ENCODE measurements around the gene SETMAR. TPM values are rescaled to one million over a fixed set of nuclear protein-coding genes. Genes with fewer than 3 reads are reported as not detected.
"Not testable (repeated sequence)": the region's sequence is repeated elsewhere in the genome, so short reads cannot be mapped to it uniquely, and the experiment has no call there.

Gene SETMAR
- total and polyA plus RNA-seq, 2 donors (not counting 1 experiment from before 2014, with no cell fraction given), result 4.2 to 7.6 TPM

DNA sequence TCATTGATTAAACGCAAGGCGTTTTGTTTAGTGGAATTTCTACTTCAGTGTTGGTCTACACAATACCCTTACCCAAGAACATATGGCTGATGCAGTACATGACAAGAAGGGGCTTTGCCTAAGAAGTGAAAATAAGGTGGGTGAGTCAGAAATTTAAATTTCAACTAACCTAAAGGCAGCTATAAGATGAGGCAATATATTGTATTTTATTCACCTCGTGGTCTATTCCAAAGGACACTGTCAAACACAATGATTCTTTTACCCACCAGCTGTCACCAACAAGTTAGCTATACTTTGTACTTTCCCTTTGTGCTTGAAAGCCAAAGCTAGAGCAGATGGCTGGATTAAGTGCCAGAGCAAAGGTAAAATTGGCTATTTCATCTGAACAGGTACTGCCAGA lies 10.9 kb upstream of the SETMAR start:
- no CpG with 5 or more reads among the region's 3 CpGs for WGBS (ENCODE audit: insufficient coverage)

DNA sequence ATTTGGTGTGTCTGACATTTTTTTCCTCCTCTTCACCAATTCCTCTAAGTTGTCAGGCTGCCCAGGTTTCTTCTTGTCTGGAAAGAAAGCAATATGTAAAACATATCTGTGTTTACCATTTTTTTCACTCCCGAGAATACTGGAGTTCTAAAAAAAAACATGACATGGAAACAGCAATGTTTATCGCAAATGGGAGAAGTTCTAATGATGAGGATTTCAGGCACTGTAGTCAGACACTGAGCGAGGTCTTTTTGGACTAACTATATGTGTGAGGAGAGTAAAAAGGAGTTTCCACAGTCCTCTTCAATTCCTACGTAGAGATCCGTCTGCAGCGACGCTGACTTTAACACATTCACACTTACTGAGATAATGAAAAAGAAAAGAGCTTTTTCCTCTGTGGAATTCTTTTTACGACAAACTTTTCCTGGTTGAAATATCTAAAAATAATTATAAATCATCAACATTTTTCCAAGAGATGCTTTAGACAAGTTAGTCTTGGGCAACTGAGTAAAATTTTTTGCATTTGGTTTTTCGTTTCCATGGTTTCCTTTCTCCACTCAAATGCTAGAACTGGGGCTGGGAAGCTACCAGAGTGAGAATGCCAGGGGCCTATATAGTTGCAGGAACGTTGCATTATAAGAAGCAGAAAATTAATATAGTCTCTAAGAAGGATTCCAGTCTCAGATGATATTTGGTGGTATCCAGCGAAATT lies 8.4 kb upstream of the SETMAR start:
- H3K4me1 Mint-ChIP-seq, result no peaks in the 10 kb centered on the region
- ATAC-seq (ENCODE audit: low read depth), result no peak
- ChIA-PET CTCF (interaction anchor here (0.6 to 18.6 kb wide), 2 partner anchors 9 to 1094 kb away, joined by 3 to 348 read pairs; no protein-coding TSS in a partner anchor), POLR2A (no interaction called here)
- no peak overlapping the region for H2AFZ ChIP-seq (ENCODE audit: insufficient read depth, low read depth, low read length, poor library complexity, severe bottlenecking)
- H3K9me3 ChIP-seq (ENCODE audit: control extremely low read depth in 1 of 3, control insufficient read depth in 2 of 3, insufficient read depth in 1 of 3, low read length in 2 of 3), result no peaks in the 10 kb centered on the region
- no peak overlapping the region for H3K9ac ChIP-seq (ENCODE audit: low read length)
- H3K27me3 ChIP-seq (replicated peaks in 1 of 4; ENCODE audit: control extremely low read depth in 1 of 4, control insufficient read depth in 3 of 4, insufficient read depth in 4 of 4, low read length in 3 of 4), result no peaks in the 10 kb centered on the region
- H4K20me1 ChIP-seq (ENCODE audit: control insufficient read depth, insufficient read depth, low read length, poor library complexity, severe bottlenecking), result no peaks in the 10 kb centered on the region
- H3K27ac ChIP-seq (ENCODE audit: low read length in 2 of 2), result no peak overlapping the region
- H3K4me3 Mint-ChIP-seq, result no peak overlapping the region
- H3K36me3 ChIP-seq (replicated peaks in 1 of 2; ENCODE audit: control extremely low read depth in 1 of 2, control insufficient read depth in 1 of 2, extremely low read depth in 1 of 2, insufficient read depth in 2 of 2, low read length in 1 of 2), result no peaks in the 10 kb centered on the region
- no peak overlapping the region for H3K4me3 ChIP-seq (ENCODE audit: control extremely low read depth in 1 of 5, extremely low read depth in 1 of 5, insufficient read depth in 1 of 5, low read depth in 2 of 5, low read length in 4 of 5)
- WGBS (ENCODE audit: insufficient coverage), result 33% methylated on average over 1 of the region's 11 CpGs
- no peak overlapping the region for H3K4me2 ChIP-seq (replicated peaks; ENCODE audit: low read depth, low read length, poor library complexity, severe bottlenecking)
- DNase-seq, result no peak
- intact Hi-C loops (cut with micrococcal nuclease), result no loop called here
- no peaks in the 10 kb centered on the region for H3K4me1 ChIP-seq (ENCODE audit: control insufficient read depth in 2 of 2, insufficient read depth in 2 of 2, low read length in 2 of 2)
- H3K79me2 ChIP-seq (ENCODE audit: control insufficient read depth, insufficient read depth, low read length), result no peaks in the 10 kb centered on the region
- no peak overlapping the region for H3K27ac Mint-ChIP-seq
- TF ChIP-seq, protein P1, sequence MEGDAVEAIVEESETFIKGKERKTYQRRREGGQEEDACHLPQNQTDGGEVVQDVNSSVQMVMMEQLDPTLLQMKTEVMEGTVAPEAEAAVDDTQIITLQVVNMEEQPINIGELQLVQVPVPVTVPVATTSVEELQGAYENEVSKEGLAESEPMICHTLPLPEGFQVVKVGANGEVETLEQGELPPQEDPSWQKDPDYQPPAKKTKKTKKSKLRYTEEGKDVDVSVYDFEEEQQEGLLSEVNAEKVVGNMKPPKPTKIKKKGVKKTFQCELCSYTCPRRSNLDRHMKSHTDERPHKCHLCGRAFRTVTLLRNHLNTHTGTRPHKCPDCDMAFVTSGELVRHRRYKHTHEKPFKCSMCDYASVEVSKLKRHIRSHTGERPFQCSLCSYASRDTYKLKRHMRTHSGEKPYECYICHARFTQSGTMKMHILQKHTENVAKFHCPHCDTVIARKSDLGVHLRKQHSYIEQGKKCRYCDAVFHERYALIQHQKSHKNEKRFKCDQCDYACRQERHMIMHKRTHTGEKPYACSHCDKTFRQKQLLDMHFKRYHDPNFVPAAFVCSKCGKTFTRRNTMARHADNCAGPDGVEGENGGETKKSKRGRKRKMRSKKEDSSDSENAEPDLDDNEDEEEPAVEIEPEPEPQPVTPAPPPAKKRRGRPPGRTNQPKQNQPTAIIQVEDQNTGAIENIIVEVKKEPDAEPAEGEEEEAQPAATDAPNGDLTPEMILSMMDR (IDR thresholded peaks at IDR 0.05), result no peak
- TF ChIP-seq EZH2 (IDR thresholded peaks at IDR 0.05; ENCODE audit: borderline replicate concordance, insufficient read depth, low read depth, low read length, poor library complexity, severe bottlenecking), result no peak
- H3K9me3 Mint-ChIP-seq (ENCODE audit: insufficient read depth), result no peaks in the 10 kb centered on the region
- H3K27me3 Mint-ChIP-seq, result no peaks in the 10 kb centered on the region

More for the DNA sequence above, 10.9 kb upstream of the SETMAR start:
- Histone ChIP-seq H3K4me2 (replicated peaks; ENCODE audit: low read depth, low read length, poor library complexity, severe bottlenecking) (no peak overlapping the region), H3K9ac (ENCODE audit: low read length) (no peak overlapping the region), H3K36me3 (replicated peaks in 1 of 2; ENCODE audit: control extremely low read depth in 1 of 2, control insufficient read depth in 1 of 2, extremely low read depth in 1 of 2, insufficient read depth in 2 of 2, low read length in 1 of 2) (no peaks in the 10 kb centered on the region), H3K4me1 (ENCODE audit: control insufficient read depth in 2 of 2, insufficient read depth in 2 of 2, low read length in 2 of 2) (no peaks in the 10 kb centered on the region), H3K9me3 (ENCODE audit: control extremely low read depth in 1 of 3, control insufficient read depth in 2 of 3, insufficient read depth in 1 of 3, low read length in 2 of 3) (no peaks in the 10 kb centered on the region), H2AFZ (ENCODE audit: insufficient read depth, low read depth, low read length, poor library complexity, severe bottlenecking) (no peak overlapping the region), H3K27ac (ENCODE audit: low read length in 2 of 2) (no peak overlapping the region), H4K20me1 (ENCODE audit: control insufficient read depth, insufficient read depth, low read length, poor library complexity, severe bottlenecking) (no peaks in the 10 kb centered on the region), H3K27me3 (replicated peaks in 1 of 4; ENCODE audit: control extremely low read depth in 1 of 4, control insufficient read depth in 3 of 4, insufficient read depth in 4 of 4, low read length in 3 of 4) (no peaks in the 10 kb centered on the region), H3K4me3 (ENCODE audit: control extremely low read depth in 1 of 5, extremely low read depth in 1 of 5, insufficient read depth in 1 of 5, low read depth in 2 of 5, low read length in 4 of 5) (no peak overlapping the region), H3K79me2 (ENCODE audit: control insufficient read depth, insufficient read depth, low read length) (no peaks in the 10 kb centered on the region)
- DNase-seq, result no peak
- Mint-ChIP-seq H3K4me1 (no peaks in the 10 kb centered on the region), H3K4me3 (no peak overlapping the region), H3K27me3 (peaks cover 3% of the 10 kb centered on the region), H3K9me3 (ENCODE audit: insufficient read depth) (no peaks in the 10 kb centered on the region), H3K27ac (no peak overlapping the region)
- TF ChIP-seq, protein P1 (IDR thresholded peaks at IDR 0.05), result no peak
- no peak for TF ChIP-seq EZH2 (IDR thresholded peaks at IDR 0.05; ENCODE audit: borderline replicate concordance, insufficient read depth, low read depth, low read length, poor library complexity, severe bottlenecking)
- ChIA-PET CTCF (interaction anchor here (1.0 to 18.6 kb wide), 4 partner anchors 13 to 1099 kb away, joined by 3 to 348 read pairs (median 10); no protein-coding TSS in a partner anchor), POLR2A (no interaction called here)
- intact Hi-C loops (cut with micrococcal nuclease), result no loop called here
- no peak for ATAC-seq (ENCODE audit: low read depth)

- 100% methylated on average over 2 of the region's 5 CpGs for WGBS (ENCODE audit: insufficient coverage)
- POLR2A ChIA-PET, H3K4me3 Mint-ChIP-seq: not testable (repeated sequence)
These were observed 6.7 kb upstream of the SETMAR start for GRCh38 chr3:4296454-4296853.

More at GRCh38 chr3:4296454-4296853, 6.7 kb upstream of the SETMAR start:
- H3K4me1 ChIP-seq (ENCODE audit: control insufficient read depth in 2 of 2, insufficient read depth in 2 of 2, low read length in 2 of 2); H3K27ac Mint-ChIP-seq; H2AFZ ChIP-seq (ENCODE audit: insufficient read depth, low read depth, low read length, poor library complexity, severe bottlenecking); H3K27me3 ChIP-seq (replicated peaks in 1 of 4; ENCODE audit: control extremely low read depth in 1 of 4, control insufficient read depth in 3 of 4, insufficient read depth in 4 of 4, low read length in 3 of 4); ATAC-seq (ENCODE audit: low read depth); H3K9me3 ChIP-seq (ENCODE audit: control extremely low read depth in 1 of 3, control insufficient read depth in 2 of 3, insufficient read depth in 1 of 3, low read length in 2 of 3); intact Hi-C loops (cut with micrococcal nuclease); H3K36me3 ChIP-seq (replicated peaks in 1 of 2; ENCODE audit: control extremely low read depth in 1 of 2, control insufficient read depth in 1 of 2, extremely low read depth in 1 of 2, insufficient read depth in 2 of 2, low read length in 1 of 2); H4K20me1 ChIP-seq (ENCODE audit: control insufficient read depth, insufficient read depth, low read length, poor library complexity, severe bottlenecking); H3K4me2 ChIP-seq (replicated peaks; ENCODE audit: low read depth, low read length, poor library complexity, severe bottlenecking); H3K4me3 ChIP-seq (ENCODE audit: control extremely low read depth in 1 of 5, extremely low read depth in 1 of 5, insufficient read depth in 1 of 5, low read depth in 2 of 5, low read length in 4 of 5); H3K9me3 Mint-ChIP-seq (ENCODE audit: insufficient read depth); H3K79me2 ChIP-seq (ENCODE audit: control insufficient read depth, insufficient read depth, low read length); H3K4me1 Mint-ChIP-seq; H3K27ac ChIP-seq (ENCODE audit: low read length in 2 of 2); H3K27me3 Mint-ChIP-seq; DNase-seq; H3K9ac ChIP-seq (ENCODE audit: low read length): not testable (repeated sequence)
- CTCF ChIA-PET, result interaction anchor here (0.6 to 18.6 kb wide), 4 partner anchors 8 to 1096 kb away, joined by 3 to 348 read pairs (median 4); no protein-coding TSS in a partner anchor
